Right ventricle myocardium superior (tissue), 1 donor: ENCODE data around the gene SPRTN. TPM values are rescaled to one million over a fixed set of nuclear protein-coding genes. Genes with fewer than 3 reads are reported as not detected.

Experiments
- ATAC-seq: fragments of 200-7000 bp; cut with Tn5 transposase; one replicate; pipeline ENCODE4 v1.9.1; 2020; ENCODE audit warnings: mild to moderate bottlenecking; ENCODE audit not compliant: poor library complexity
- DNase-seq: peaks from one replicate; pipeline ENCODE4 v3.0.0-alpha.2; 2020
- intact Hi-C: fragments of 100-400 bp; cut with DNase I; formaldehyde crosslinking; loops from one replicate; pipeline ENCODE4 v1.11.2; 2022
- long read RNA-seq: library from polyadenylated mRNA; unstranded; transcript quantifications from one replicate; pipeline ENCODE4 v2.0.0, GENCODE V29; 2021
- total RNA-seq: library from RNA; stranded (reverse); fragmentation: NEBNext Ultra II Directional; extraction: Animal tissue kit (Norgen Biotek cat#: 25700); gene quantifications from one replicate; pipeline ENCODE4 v1.2.1, GENCODE V29; 2021
- donor health status: DM: no; HTN: yes; CAD: no; lungs with severe emphysema.

SPRTN gene, protein sequence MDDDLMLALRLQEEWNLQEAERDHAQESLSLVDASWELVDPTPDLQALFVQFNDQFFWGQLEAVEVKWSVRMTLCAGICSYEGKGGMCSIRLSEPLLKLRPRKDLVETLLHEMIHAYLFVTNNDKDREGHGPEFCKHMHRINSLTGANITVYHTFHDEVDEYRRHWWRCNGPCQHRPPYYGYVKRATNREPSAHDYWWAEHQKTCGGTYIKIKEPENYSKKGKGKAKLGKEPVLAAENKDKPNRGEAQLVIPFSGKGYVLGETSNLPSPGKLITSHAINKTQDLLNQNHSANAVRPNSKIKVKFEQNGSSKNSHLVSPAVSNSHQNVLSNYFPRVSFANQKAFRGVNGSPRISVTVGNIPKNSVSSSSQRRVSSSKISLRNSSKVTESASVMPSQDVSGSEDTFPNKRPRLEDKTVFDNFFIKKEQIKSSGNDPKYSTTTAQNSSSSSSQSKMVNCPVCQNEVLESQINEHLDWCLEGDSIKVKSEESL
- 6.9 TPM for total RNA-seq
- long read RNA-seq, transcript SPRTN-202 (5 exons, 3,468 nt) = major isoform, 11 of 13 reads
- long read RNA-seq, partial matches to known transcripts = 0 of 13 reads
- long read RNA-seq, other reads (novel, unspliced or antisense) = 0 of 13 reads

DNA sequence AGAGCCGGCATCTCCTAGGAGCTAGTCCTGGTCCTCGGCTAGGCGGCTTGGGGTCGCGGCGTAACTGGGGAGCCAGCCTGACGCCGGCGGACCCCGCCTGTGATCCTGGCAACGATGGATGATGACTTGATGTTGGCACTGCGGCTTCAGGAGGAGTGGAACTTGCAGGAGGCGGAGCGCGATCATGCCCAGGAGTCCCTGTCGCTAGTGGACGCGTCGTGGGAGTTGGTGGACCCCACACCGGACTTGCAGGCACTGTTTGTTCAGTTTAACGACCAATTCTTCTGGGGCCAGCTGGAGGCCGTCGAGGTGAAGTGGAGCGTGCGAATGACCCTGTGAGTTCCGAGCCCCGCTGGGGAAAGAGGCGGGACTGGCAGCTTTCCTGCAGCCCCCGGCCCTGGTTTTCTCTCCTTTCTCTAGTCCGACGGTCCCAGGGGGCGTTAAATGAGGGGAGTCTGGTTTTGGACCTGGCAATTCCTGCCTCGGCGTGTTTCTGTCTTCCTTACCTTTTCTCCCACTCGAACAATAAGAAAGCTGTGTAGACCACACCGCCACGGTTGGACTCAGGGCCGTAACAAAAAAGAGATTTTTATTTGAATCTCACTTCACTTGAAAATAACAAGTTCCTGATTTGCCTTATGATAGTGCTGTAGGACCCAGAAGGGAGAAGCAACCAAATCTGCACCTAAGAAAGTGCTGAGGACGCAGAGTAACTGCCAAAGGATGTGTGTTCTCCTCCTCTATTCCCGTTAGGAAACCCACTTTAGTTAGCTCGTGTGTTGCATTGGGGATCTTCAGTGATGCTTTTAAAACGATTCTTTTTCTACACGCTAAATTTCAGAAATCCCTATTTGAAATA is at the start of gene SPRTN:
SPRTN (plus strand) TSS at position 24 of the 859 bp plus-strand sequence; CDS start at position 115, 91 bp downstream.
- ATAC-seq (peak; percentile 86), DNase-seq (no peak)
- intact Hi-C loops = no loop called here

DNA sequence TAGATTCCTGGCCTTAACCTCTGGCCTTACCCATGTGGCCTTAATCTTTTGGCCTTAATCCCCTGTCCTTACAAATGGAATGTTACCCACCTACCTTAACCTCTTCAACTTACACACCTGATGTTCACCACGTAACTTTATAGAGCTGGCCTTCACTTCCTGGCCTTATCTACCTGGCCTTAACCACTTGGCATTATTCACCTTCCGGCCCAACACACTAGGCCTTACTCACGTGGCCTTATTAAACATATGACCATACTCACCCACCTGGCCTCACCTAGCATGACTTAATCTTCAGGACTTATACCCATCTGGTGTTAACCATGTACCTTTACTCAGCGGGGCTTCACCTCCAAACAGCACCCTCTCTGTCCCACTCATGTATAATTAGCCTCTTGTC is 42.2 kb upstream of the SPRTN start:
- no peak for DNase-seq
- intact Hi-C loops = no loop called here
- no peak for ATAC-seq

DNA sequence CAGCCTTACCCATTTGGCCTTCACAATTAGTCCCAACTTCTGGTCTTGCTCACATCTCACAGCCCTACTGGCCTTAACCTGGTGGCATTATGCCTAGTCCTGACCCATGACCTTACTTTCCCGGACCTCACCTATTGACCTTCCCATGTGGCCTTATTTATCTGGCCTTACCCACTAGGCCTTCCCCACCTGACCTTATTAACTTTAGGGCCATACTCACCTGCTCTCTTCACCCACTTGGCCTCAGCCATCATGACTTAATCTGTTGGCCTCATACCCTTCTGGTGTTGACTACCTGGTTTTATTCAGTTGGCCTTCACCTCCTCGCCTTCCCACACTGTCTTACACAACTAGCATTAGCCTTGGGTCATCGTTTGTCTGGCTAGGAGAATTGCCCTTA is 36.1 kb upstream of the SPRTN start:
- DNase-seq = no peak
- no peak for ATAC-seq
- intact Hi-C loops = no loop called here

DNA sequence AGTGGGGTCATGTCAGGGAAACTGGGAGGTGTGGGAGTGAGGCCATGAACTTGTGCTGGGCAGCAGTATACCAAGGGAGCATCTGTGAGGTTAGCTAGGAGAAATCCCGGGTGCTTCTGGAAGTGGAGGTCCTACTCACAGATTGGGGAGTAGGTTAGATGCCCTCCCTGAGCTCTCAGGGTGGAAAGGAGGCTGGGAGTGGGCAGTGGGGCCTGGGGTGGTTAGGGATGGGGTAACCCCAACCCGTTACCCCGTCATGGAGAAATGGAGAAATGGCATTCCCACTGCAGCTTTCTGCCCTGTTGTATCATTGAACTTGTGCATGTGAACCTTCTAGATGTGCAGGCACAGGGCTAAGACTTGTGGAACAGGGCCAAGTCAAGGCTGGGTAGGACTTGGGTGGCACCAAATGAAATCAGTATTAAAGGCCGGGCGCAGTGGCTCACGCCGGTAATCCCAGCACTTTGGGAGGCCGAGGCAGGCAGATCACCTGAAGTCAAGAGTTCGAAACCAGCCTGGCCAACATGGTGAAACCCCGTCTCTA is 27.6 kb upstream of the SPRTN start:
- intact Hi-C loops = no loop called here
- no peak for ATAC-seq
- no peak for DNase-seq

DNA sequence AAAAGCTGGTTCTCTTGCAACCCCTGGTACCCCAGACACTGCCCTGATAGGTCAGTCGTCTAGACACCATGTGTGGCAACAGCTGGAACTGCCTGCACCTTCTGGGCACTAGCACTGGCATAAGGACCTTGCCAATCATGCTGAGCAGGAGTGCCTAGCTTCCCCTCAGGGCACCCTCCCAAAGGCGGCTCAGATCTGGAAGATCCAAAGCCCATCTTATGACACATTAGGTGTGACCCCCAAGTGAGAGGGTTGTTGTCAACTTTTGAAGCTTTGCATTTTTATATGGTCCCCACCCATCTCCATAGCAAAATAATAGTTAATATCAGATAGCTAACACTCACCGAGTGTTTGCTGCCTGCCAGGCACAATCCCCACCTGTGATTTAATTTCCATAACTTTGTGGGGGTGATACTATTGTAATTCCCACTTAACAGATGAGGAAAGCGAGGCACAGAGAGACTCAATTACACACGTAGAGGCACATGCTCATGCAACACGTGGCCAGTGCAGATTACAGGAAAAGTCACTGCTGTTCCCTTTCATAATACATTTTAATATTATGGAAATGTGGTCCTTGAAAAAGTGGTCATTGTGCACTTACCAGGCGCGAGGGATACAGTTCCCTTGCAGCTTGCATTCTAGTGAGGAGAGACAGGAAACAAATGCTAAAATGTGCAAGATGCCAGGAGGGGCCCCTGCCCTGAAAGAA is 26.2 kb upstream of the SPRTN start:
- intact Hi-C loops = no loop called here
- ATAC-seq = no peak
- no peak for DNase-seq

DNA sequence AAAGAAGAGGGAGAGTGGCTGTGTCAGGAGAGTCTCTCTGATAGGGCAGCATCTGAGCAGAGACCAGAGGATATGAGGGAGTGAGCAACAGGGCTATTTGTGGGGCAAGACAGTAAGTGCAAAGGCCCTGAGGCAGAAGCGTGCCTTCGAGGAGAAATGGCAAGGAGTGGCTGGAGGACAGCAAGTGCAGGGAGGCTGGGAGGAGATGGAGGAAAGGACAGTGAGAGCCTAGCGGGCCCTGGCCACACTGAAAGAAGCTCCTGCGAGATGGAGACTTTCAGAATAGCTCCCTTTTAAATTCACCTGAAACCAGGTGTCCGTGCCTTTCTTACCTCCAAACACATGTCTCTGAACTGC is 25.7 kb upstream of the SPRTN start:
- ATAC-seq = no peak
- no peak for DNase-seq
- intact Hi-C loops = no loop called here

DNA sequence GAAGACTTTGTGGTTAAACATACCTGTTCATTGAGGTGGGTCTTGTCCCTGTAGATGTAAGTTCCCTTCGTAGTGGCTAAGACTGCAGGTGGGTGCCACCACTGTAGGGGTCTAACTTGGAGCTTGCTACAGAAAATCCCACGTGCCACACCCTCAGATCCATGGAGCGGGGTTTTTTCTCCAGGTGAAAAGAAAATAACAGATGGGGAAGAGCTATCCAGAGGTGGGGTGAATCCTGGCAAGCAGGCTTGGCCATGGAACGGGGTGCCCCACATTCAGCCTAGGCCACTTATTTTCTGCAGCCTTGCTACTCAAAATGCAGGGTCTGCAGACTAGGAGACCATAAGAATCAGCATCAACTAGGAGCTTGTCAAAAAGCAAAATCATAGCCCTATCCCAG is 24.4 kb upstream of the SPRTN start:
- intact Hi-C loops = no loop called here
- no peak for ATAC-seq

DNA sequence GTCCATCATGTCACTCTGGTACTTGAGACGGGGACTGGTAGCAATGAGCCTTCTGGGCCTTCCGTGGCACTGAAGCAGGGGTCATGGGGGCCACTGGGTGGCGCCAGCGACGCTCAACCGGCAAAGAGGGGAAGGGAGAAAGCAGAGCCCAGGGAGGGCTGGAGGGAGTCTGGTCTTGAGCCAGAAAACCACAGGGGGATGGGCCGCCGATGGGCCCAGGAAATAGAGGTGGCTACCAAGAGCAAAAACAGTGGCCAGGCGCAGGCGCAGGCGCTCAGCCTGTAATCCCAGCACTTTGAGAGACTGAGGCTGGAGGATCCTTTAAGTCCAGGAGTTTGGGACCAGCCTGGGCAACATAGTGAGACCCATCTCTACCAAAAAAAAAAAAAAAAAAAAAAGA is 22.2 kb upstream of the SPRTN start:
- DNase-seq (no peak), ATAC-seq (peak; percentile 27)
- intact Hi-C loops = no loop called here

More for the DNA sequence above, 24.4 kb upstream of the SPRTN start:
- DNase-seq = no peak

DNA sequence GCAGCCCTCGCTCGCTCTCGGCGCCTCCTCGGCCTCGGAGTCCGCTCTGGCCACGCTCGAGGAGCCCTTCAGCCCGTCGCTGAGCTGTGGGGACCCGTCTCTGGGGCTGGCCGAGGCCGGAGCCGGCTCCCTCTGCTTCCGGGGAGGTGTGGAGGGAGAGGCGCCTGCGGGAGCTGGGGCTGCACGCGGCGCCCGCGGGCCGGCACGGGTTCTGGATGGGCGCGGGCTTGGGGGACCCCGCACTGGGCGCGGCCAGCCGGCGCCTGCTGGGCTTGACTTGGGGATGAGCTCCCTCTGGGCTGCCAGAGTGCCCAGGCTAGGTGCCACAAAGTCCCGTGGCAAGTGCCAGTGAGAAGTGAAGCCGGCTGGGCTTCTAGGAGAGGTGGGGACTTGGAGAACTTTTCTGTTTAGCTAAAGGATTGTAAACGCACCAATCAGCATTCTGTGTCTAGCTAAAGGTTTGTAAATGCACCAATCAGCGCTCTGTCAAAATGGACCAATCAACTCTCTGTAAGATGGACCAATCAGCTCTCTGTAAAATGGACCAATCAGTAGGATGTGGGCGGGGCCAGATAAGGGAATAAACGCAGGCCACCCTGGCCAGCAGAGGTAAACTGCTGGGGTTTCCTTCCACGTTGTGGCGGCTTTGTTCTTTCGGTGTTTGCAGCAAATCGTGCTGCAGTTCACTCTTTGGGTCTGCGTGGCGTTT is 20.6 kb upstream of the SPRTN start:
- ATAC-seq (no peak), DNase-seq (no peak)
- intact Hi-C loops = no loop called here

DNA sequence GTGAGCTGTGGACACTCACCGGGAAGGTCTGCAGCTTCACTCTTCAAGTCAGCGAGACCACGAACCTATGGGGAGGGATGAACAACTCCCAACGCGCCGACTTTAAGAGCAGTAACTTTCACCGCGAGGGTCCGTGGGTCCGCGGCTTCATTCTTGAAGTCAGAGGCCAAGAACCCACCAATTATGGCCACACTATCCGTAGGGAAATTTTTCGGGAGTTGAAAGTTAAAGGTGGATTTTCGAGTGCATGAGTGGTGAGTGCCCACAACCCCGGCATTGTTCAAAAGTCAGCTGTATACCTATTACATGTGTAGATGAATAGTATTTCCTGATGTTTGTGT is 20.1 kb upstream of the SPRTN start:
- ATAC-seq = no peak
- DNase-seq = no peak
- intact Hi-C loops = no loop called here

DNA sequence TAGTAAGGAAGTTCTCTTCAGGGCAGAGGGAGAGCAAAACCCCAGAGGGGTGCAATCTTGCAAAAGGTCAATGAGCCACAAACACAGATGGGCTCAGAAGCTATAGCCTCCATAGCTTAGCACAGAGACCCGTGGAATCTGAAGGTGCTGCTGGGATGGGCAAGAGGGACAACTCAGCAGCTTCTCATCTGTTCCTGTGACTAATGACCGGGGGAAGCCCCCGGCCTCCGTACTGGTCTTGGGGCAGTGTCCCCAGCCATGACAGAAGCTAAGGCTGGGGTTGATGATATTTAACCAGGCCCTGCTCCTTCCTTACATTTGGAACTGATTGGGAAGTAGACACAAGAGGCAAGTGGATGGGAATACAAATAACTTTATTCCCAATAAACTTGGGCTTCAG is 19.5 kb upstream of the SPRTN start:
- DNase-seq (no peak), ATAC-seq (no peak)
- intact Hi-C loops = no loop called here

DNA sequence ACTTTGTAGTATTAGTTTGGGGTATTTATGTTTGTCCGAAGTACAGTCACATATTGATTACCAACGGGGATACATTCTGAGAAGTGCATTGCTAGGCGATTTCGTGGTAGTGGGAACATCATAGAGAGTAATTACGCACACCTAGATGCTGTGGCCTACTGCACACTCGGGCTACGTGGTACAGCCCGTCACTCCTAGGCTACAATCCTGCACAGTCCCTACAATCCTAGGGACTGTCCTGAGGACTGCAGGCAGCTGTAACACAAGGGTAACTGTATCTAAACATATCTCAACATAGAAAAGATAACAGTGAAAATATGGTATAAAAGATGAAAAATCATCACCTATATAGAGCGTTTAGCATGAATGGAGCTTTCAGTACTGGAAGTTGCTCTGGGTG is 19.0 kb upstream of the SPRTN start:
- DNase-seq (no peak), ATAC-seq (no peak)
- intact Hi-C loops = no loop called here

DNA sequence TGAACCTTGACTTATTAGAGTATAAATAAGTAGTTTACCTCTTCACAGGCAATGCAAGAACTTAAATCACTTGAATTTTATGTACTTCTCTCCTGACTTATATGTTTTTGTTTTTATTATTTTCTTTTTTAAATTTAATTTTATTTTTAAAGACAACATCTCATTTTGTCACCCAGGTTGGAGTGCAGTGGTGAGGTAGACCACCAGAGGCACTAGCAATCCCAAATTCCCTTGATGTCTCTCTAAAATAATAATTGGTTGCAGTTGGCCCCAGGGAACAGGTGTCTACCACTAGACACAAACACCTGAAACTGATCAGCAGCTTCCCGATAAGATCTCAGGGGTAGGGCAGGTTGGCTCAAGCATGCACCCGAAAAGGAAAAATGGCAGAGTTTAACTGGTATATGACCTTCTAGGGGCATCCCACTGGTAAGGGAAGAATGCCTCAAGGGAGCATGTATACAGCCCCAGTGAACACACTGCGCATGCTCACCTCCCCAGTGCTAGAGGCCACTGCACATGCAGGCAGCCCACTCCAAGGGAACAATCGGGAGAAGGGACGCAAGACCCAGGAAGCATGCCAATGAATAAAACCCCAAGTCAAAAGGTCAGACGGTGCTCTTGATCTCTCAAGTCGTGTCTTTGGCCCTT is 15.1 kb upstream of the SPRTN start:
- DNase-seq = no peak
- intact Hi-C loops = no loop called here
- ATAC-seq = no peak

DNA sequence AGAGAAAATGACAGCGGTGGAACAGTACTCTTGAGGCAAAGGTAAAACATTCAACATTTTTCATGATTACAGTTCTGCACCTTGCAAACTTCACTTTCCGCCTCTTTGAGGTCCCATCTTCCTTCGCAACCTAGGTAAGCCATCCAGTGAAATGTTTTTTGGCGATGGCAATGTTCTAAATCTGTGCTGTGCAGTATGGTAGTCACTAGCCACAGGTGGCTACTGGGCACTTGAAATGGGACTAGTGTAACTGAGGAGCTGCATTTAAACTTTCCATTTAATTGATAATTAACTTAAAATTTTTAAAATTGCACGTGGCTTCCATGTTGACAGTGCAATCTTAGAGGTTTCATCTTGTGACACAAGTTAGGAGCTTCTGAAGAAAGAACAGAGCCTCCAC is 13.4 kb upstream of the SPRTN start:
- intact Hi-C loops = no loop called here
- ATAC-seq (no peak), DNase-seq (no peak)

DNA sequence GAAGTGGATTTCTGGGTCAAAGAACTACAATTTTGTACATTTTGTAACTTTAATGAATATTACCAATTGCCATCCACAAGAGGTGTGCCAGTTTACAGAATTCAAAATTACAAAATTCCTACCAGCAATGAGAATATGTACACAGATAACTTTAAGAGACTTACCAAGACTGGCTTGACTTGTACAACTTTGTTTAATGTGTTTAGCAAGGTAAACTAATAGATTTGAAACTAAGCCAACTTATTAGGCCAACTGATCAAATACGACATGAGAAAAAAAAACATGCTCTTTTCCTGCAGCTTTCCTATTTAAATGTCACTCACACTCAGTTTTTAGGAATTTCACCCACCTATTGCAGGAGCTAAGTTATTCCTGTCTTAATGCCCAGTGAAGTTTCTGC is 11.8 kb upstream of the SPRTN start:
- ATAC-seq (no peak), DNase-seq (no peak)
- intact Hi-C loops = no loop called here

DNA sequence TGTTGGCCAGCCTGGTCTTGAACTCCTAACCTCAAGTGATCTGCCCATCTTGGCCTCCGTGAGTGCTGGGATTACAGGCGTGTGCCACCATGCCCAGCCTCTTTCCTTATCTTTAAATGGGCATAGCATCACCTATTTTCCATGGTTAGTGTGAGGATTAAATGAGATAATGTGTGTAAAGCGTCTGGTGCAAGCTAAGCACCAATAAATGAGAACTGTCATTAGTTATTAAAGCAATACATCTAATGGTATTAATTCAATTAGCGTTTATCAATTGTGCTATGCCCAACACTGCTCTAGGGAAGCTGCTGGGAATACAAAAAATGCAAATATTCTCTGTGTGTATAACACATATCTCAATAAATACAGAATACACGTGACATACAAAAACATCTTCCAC is 10.5 kb upstream of the SPRTN start:
- intact Hi-C loops = no loop called here
- DNase-seq = no peak
- ATAC-seq = no peak

DNA sequence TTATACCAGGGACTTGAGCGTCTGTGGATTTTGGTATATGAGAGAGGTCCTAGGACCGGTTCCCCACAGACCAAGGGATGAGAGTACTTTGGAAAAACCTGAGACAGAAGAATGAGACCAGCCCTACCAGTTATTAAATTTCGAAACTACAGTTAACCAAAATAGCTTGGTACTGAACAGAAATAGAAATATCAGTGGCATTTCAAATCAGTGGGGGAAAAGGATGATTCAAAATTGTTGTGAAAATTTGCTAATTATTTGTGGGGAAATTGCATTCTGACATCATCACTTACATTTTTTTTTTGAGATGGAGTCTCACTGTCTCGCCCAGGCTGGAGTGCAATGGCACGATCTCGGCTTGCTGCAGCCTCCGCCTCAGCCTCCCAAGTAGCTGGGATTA is 8.6 kb upstream of the SPRTN start:
- DNase-seq (no peak), ATAC-seq (no peak)
- intact Hi-C loops = no loop called here

DNA sequence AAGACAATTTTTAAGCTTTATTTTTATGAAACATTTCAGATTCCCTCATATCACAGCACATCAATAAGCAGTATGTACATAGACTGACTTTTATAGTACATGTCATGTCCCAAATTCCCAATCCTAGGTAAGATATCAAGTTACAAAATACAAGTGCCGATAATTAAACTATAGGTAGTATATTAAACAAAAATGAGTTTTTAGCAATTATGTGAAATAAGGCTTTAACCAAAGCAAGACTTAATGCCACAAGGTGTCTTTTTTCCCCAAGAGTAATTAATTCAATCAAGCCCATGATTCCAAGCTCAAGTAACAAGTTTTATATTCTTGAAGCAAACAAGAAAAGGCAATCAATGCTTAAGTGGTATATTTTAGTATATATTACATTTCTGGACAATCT is 5.3 kb upstream of the SPRTN start:
- no peak for ATAC-seq
- no peak for DNase-seq
- intact Hi-C loops = no loop called here
